ENCODE data around the gene COL15A1.

Gene COL15A1

GRCh38 chr9:98917746-98918487 lies 25.8 kb upstream of the COL15A1 start:
- no peak for DNase-seq

GRCh38 chr9:98921732-98922131 lies 22.0 kb upstream of the COL15A1 start:
- no peak for DNase-seq

GRCh38 chr9:98922721-98923435 lies 20.8 kb upstream of the COL15A1 start:
- DNase-seq = no peak

- no peak for DNase-seq
Observed at GRCh38 chr9:98923451-98924123, 20.1 kb upstream of the COL15A1 start.

- no peak for DNase-seq
Observed at GRCh38 chr9:98924946-98925820, 18.5 kb upstream of the COL15A1 start.

GRCh38 chr9:98925956-98926355 lies 17.8 kb upstream of the COL15A1 start:
- DNase-seq = no peak

GRCh38 chr9:98927724-98928123 lies 16.0 kb upstream of the COL15A1 start:
- no peak for DNase-seq

- no peak for DNase-seq
Observed at GRCh38 chr9:98929071-98929470, 14.6 kb upstream of the COL15A1 start.

- DNase-seq = no peak
Observed at GRCh38 chr9:98929895-98930341, 13.8 kb upstream of the COL15A1 start.

GRCh38 chr9:98930792-98931191 lies 12.9 kb upstream of the COL15A1 start:
- DNase-seq = no peak

GRCh38 chr9:98931600-98932389 lies 11.9 kb upstream of the COL15A1 start:
- no peak for DNase-seq

- no peak for DNase-seq
Observed at GRCh38 chr9:98933185-98933584, 10.5 kb upstream of the COL15A1 start.

GRCh38 chr9:98933890-98934289 lies 9.8 kb upstream of the COL15A1 start:
- DNase-seq = no peak

GRCh38 chr9:98935071-98935505 lies 8.6 kb upstream of the COL15A1 start:
- DNase-seq = no peak

GRCh38 chr9:98940276-98940675 lies 3.4 kb upstream of the COL15A1 start:
- no peak for DNase-seq

GRCh38 chr9:98941946-98942523 lies 1.7 kb upstream of the COL15A1 start:
- DNase-seq = no peak

- no peak for DNase-seq
Observed at GRCh38 chr9:98942906-98943681, 613 bp upstream of the COL15A1 start.

- DNase-seq = peak in 1 of 2 experiments; percentile 8
Observed at GRCh38 chr9:98944057-98944733, 488 bp downstream of the COL15A1 start.

GRCh38 chr9:98944734-98945074 lies 997 bp downstream of the COL15A1 start:
- DNase-seq = no peak

- DNase-seq = no peak
Observed at GRCh38 chr9:98949565-98949964, 5.9 kb downstream of the COL15A1 start.

All from NCI-H1930 (cell line).